Fibroblast of the aortic adventitia (primary cell): ENCODE results near the gene AFAP1. TPM values are rescaled to one million over a fixed set of nuclear protein-coding genes. Genes with fewer than 3 reads are reported as not detected.

Experiments
- DNase-seq: peaks from one replicate; pipeline ENCODE4 v3.0.0-alpha.2; 2010; ENCODE audit warnings: low read depth
- H3K4me3 ChIP-seq: 2 replicates; pipeline ENCODE4 v1.5.1; 2011; ENCODE audit warnings: low read depth, mild to moderate bottlenecking, control low read depth, low read length, moderate library complexity
- total RNA-seq: library from RNA; depleted of rRNA; stranded (reverse); fragments of >200 nt; gene quantifications from 2 replicates; pipeline ENCODE4 v1.2.3, GENCODE V29; 2012; ENCODE audit warnings: low replicate concordance
- TF ChIP-seq, protein P1 (sequence below): IDR thresholded peaks from 2 replicates; pipeline ENCODE4 v1.5.1; 2011; ENCODE audit warnings: mild to moderate bottlenecking, low read length, control low read depth, inconsistent platforms; ENCODE audit not compliant: insufficient read depth

AFAP1 gene
- total RNA-seq, 1 donor: 66.0 TPM

GRCh38 chr4:7978489-7978888 lies 38.8 kb upstream of the AFAP1 start:
- H3K4me3 ChIP-seq: no peak overlapping the region
- DNase-seq: no peak
- TF ChIP-seq, protein P1, sequence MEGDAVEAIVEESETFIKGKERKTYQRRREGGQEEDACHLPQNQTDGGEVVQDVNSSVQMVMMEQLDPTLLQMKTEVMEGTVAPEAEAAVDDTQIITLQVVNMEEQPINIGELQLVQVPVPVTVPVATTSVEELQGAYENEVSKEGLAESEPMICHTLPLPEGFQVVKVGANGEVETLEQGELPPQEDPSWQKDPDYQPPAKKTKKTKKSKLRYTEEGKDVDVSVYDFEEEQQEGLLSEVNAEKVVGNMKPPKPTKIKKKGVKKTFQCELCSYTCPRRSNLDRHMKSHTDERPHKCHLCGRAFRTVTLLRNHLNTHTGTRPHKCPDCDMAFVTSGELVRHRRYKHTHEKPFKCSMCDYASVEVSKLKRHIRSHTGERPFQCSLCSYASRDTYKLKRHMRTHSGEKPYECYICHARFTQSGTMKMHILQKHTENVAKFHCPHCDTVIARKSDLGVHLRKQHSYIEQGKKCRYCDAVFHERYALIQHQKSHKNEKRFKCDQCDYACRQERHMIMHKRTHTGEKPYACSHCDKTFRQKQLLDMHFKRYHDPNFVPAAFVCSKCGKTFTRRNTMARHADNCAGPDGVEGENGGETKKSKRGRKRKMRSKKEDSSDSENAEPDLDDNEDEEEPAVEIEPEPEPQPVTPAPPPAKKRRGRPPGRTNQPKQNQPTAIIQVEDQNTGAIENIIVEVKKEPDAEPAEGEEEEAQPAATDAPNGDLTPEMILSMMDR: no peak

DNA sequence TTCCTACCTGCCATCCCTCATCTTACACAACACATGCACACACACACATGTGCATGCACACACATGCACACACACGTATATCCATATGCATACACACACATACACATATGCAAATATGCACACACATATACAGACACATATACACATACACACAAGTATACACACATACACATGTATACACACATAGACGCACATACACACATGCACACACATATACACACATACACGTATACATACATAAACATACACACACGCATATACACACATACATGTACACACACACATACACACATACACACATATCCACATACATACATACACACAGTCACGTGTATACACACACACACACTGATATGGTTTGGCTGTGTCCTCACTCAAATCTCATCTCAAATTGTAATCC lies 37.0 kb upstream of the AFAP1 start:
- DNase-seq: no peak
- TF ChIP-seq, protein P1: no peak

DNA sequence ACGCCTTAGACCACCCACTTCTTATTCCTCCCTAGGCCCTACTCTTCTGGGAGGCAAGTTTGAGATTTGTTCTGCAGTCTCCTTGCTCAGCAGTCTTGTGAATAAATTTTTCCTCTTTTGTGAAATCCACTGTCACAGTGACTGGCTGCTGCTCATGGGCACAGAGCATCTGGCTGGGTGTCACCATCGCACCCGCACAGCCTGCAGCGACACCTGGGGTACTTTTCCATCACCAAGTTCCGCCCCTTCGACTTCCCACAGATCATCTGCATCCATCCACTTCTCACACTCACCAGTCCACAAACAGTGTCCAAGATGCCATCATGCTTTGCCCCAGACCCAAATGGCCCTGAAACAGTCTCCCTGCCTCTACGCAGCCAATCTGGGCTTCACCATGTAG lies 36.4 kb upstream of the AFAP1 start:
- no peak overlapping the region for H3K4me3 ChIP-seq
- no peak for DNase-seq
- TF ChIP-seq, protein P1: no peak

More for the DNA sequence above, 37.0 kb upstream of the AFAP1 start:
- H3K4me3 ChIP-seq: no peak overlapping the region

DNA sequence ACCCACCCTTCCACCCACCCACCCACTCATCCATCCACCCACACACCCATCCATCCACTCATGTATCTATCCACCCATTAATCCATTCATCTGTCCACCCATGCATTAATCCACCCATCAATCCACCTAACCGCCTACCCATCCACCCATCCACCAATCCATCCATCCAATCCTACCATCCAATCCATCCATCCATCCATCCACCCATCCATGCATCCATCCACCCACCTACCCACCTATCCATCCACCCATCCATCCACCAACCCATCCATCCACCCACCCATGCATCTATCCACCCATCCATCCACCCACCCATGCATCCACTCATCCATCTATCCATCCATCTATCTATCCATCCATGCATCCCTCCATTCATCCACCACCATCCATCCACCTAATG lies 34.8 kb upstream of the AFAP1 start:
- TF ChIP-seq, protein P1: no peak
- no peak overlapping the region for H3K4me3 ChIP-seq
- DNase-seq: no peak

DNA sequence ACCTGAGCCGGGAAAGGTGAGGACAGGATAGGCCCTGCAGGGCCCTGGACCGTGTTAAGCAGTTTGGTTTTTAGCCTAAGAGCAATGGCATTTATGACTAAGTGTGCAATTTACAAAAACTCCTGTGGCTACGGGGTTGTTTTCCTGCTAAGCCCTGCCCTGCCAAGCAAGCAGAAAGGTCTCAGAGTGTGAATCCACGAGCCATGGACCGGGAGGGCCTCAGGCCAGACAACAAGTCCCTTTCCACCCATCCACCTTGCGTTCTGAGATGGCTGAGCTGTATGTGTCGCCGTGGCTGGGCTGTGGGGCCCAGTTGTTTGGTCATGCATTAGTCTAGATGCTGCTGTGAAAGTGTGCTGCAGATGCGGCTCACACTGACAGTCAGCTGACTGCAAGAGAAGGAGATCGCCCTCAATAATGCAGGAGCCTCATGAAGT lies 33.9 kb upstream of the AFAP1 start:
- peak; percentile 73 for DNase-seq
- TF ChIP-seq, protein P1: no peak
- no peak overlapping the region for H3K4me3 ChIP-seq

- TF ChIP-seq, protein P1: no peak
- H3K4me3 ChIP-seq: no peak overlapping the region
- no peak for DNase-seq
These were observed 32.3 kb upstream of the AFAP1 start for GRCh38 chr4:7971881-7972500.

- no peak for DNase-seq
- TF ChIP-seq, protein P1: no peak
- peak overlapping the region; percentile 25 for H3K4me3 ChIP-seq
These were observed 31.5 kb upstream of the AFAP1 start for GRCh38 chr4:7971159-7971631.
